Astrocyte (in vitro differentiated cells and primary cell): ENCODE measurements around the gene DOK6. TPM values are rescaled to one million over a fixed set of nuclear protein-coding genes. Genes with fewer than 3 reads are reported as not detected.

Source experiments
- DNase-seq: peaks from one replicate; pipeline ENCODE4 v3.0.0-alpha.2; 2010; ENCODE audit warnings: low read depth
- FAIRE-seq: peaks from 2 replicates; lab custom pipeline; 2011; peaks lifted over from hg19 to GRCh38; lab: Jason Lieb, UNC
- H2AFZ ChIP-seq: 2 replicates; pipeline ENCODE4 v1.6.0; 2012; ENCODE audit warnings: low read depth, low read length, inconsistent platforms
- H3K27ac ChIP-seq: 2 replicates; pipeline ENCODE4 v1.5.1; 2011; ENCODE audit warnings: low read depth, low read length, inconsistent platforms
- H3K27me3 ChIP-seq: 2 replicates; pipeline ENCODE4 v1.6.0; 2011; ENCODE audit warnings: low read length, inconsistent platforms; ENCODE audit not compliant: insufficient read depth
- H3K36me3 ChIP-seq: 2 replicates; pipeline ENCODE4 v1.5.1; 2011; ENCODE audit warnings: low read length, inconsistent platforms; ENCODE audit not compliant: insufficient read depth
- H3K4me1 ChIP-seq: 2 replicates; pipeline ENCODE4 v1.5.1; 2011; ENCODE audit warnings: low read length, inconsistent platforms; ENCODE audit not compliant: insufficient read depth
- H3K4me2 ChIP-seq: 2 replicates; pipeline ENCODE4 v1.6.0; 2012; ENCODE audit warnings: low read length, inconsistent platforms
- H3K4me3 ChIP-seq: 2 replicates; pipeline ENCODE4 v1.5.1; 2011; ENCODE audit warnings: low read depth, mild to moderate bottlenecking, low read length, inconsistent platforms; ENCODE audit not compliant: insufficient read depth
- H3K79me2 ChIP-seq: 2 replicates; pipeline ENCODE4 v1.6.0; 2012; ENCODE audit warnings: mild to moderate bottlenecking, low read length, inconsistent platforms; ENCODE audit not compliant: insufficient read depth
- H3K9ac ChIP-seq: 2 replicates; pipeline ENCODE4 v1.6.0; 2012; ENCODE audit warnings: mild to moderate bottlenecking, low read length, inconsistent platforms
- H3K9me3 ChIP-seq: 2 replicates; pipeline ENCODE4 v1.5.1; 2012; ENCODE audit warnings: low read depth, mild to moderate bottlenecking, low read length, inconsistent platforms; ENCODE audit not compliant: insufficient read depth
- H4K20me1 ChIP-seq: 2 replicates; pipeline ENCODE4 v1.6.0; 2012; ENCODE audit warnings: low read length, inconsistent platforms; ENCODE audit not compliant: insufficient read depth
- H3K27ac Mint-ChIP-seq: one replicate; pipeline ENCODE4 v1.8.0; 2021; ENCODE audit warnings: mild to moderate bottlenecking, mixed read lengths; ENCODE audit not compliant: unreplicated experiment
- H3K27me3 Mint-ChIP-seq: one replicate; pipeline ENCODE4 v1.8.0; 2021; ENCODE audit warnings: low read depth, mixed read lengths; ENCODE audit not compliant: unreplicated experiment
- H3K36me3 Mint-ChIP-seq: one replicate; pipeline ENCODE4 v1.8.0; 2021; ENCODE audit warnings: low read depth, mixed read lengths; ENCODE audit not compliant: unreplicated experiment
- H3K4me1 Mint-ChIP-seq: one replicate; pipeline ENCODE4 v1.8.0; 2021; ENCODE audit warnings: low read depth, mixed read lengths; ENCODE audit not compliant: unreplicated experiment
- H3K4me3 Mint-ChIP-seq: one replicate; pipeline ENCODE4 v1.8.0; 2021; ENCODE audit warnings: mild to moderate bottlenecking, moderate library complexity, mixed read lengths; ENCODE audit not compliant: unreplicated experiment
- H3K9me3 Mint-ChIP-seq: one replicate; pipeline ENCODE4 v1.8.0; 2021; ENCODE audit warnings: mild to moderate bottlenecking, mixed read lengths; ENCODE audit not compliant: unreplicated experiment
- CTCF ChIP-seq: IDR thresholded peaks from 2 replicates; pipeline ENCODE4 v1.5.1; 2011; ENCODE audit warnings: low read depth, mild to moderate bottlenecking, inconsistent platforms, low read length, moderate library complexity; ENCODE audit not compliant: insufficient read depth
- EZH2 ChIP-seq: IDR thresholded peaks from 2 replicates; pipeline ENCODE4 v1.6.1; 2012; ENCODE audit warnings: mild to moderate bottlenecking, low read length, inconsistent platforms; ENCODE audit not compliant: insufficient read depth
- total RNA-seq: library from RNA; stranded (reverse); gene quantifications from 2 replicates; pipeline ENCODE4 v1.2.1, GENCODE V29; 2021

Gene DOK6
- total RNA-seq, 1 donor from 2014 or later, result 2.9 TPM

- no peak overlapping the region for H3K4me3 ChIP-seq
- no peak overlapping the region for H3K9ac ChIP-seq
- no peak overlapping the region for H3K4me2 ChIP-seq
- H3K4me1 ChIP-seq, result no peaks in the 10 kb centered on the region
- Mint-ChIP-seq H3K4me1 (peaks cover 2% of the 10 kb centered on the region), H3K9me3 (peaks cover 9% of the 10 kb centered on the region), H3K4me3 (no peak overlapping the region), H3K27me3 (no peaks in the 10 kb centered on the region), H3K36me3 (no peaks in the 10 kb centered on the region), H3K27ac (no peak overlapping the region)
- H2AFZ ChIP-seq, result no peak overlapping the region
- no peak overlapping the region for H3K27ac ChIP-seq
- H3K27me3 ChIP-seq, result no peaks in the 10 kb centered on the region
- H3K9me3 ChIP-seq, result peaks cover 4% of the 10 kb centered on the region
- DNase-seq, result no peak
- H3K36me3 ChIP-seq, result no peaks in the 10 kb centered on the region
- FAIRE-seq, result no peak
- H3K79me2 ChIP-seq, result no peaks in the 10 kb centered on the region
- no peaks in the 10 kb centered on the region for H4K20me1 ChIP-seq
- TF ChIP-seq EZH2 (no peak), CTCF (no peak)
Observed at GRCh38 chr18:69718912-69719547, 318.3 kb downstream of the DOK6 start.

DNA sequence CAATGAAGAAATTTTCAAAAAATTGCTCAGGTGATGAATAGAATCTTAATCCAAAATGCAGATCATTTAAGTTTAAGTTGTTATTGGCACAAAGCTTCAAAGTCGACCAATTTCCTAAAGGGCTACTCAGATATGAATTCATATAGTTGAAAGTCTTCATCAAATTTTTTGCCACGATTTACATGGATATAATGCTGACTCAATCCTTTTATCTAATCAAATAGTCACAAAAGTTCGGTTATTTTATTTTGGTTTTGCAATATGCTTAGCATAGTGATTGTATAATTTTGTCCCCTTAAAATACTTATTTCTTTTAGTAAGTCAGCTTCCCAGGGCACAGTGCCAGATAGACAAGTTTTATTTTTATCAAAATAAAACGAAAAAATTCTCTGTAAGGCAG, 319.7 kb downstream of the DOK6 start:
- FAIRE-seq, result no peak

More for the DNA sequence above, 319.7 kb downstream of the DOK6 start:
- Mint-ChIP-seq H3K27me3 (no peaks in the 10 kb centered on the region), H3K27ac (no peak overlapping the region), H3K9me3 (peaks cover 9% of the 10 kb centered on the region), H3K36me3 (no peaks in the 10 kb centered on the region), H3K4me1 (peaks cover under 1% of the 10 kb centered on the region), H3K4me3 (no peak overlapping the region)
- no peaks in the 10 kb centered on the region for H3K4me1 ChIP-seq
- no peaks in the 10 kb centered on the region for H3K36me3 ChIP-seq
- no peak overlapping the region for H3K4me2 ChIP-seq
- no peak overlapping the region for H3K27ac ChIP-seq
- no peaks in the 10 kb centered on the region for H3K27me3 ChIP-seq
- no peak overlapping the region for H3K9ac ChIP-seq
- no peak for DNase-seq
- no peaks in the 10 kb centered on the region for H3K79me2 ChIP-seq
- no peaks in the 10 kb centered on the region for H4K20me1 ChIP-seq
- no peak for TF ChIP-seq EZH2
- TF ChIP-seq CTCF, result no peak
- H3K9me3 ChIP-seq, result peaks cover 4% of the 10 kb centered on the region
- no peak overlapping the region for H2AFZ ChIP-seq
- H3K4me3 ChIP-seq, result no peak overlapping the region
